GM19240 (cell line): Measurements from ENCODE around the gene MKRN2OS.
"Not testable (repeated sequence)": the region's sequence is repeated elsewhere in the genome, so short reads cannot be mapped to it uniquely, and the experiment has no call there.

Experiments
- DNase-seq: peaks from one replicate; pipeline ENCODE4 v3.0.0; 2011; ENCODE audit warnings: low spot score; ENCODE audit not compliant: insufficient read length

Gene MKRN2OS

DNA sequence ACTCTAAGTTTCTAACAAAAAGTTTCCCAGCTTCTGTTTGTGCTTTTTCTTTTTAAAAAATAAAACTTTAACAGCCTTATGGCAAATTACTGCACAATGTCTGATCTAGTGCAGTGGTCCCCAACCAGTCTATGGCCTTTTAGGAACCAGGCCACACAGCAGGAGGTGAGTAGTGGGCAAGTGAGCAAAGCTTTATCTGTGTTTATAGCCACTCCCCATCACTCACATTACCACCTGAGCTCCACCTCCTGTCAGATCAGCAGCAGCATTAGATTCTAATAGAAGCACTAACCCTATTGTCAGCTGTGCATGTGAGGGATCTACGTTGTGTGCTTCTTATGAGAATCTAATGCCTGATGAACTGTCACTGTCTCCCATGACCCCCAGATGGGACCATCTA lies 17.2 kb upstream of the MKRN2OS start:
- DNase-seq: no peak

DNA sequence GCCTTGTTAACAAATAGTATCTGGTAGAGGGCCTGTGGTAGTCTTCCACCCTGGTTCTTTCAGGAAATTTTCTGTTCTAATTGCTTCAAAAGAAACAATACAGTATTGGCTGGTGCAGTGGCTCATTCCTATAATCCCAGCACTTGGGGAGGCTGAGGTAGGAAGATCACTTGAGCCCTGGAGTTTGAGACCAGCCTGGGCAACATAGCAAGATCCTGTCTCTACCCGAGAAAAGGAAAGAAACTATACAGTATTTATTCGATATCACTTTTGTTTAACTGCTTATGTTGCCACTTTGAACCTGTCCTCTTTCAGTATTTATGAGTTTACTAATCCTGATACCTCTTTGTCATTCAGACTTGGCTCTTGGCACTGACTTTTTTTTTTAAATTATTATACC lies 16.1 kb upstream of the MKRN2OS start:
- no peak for DNase-seq

DNA sequence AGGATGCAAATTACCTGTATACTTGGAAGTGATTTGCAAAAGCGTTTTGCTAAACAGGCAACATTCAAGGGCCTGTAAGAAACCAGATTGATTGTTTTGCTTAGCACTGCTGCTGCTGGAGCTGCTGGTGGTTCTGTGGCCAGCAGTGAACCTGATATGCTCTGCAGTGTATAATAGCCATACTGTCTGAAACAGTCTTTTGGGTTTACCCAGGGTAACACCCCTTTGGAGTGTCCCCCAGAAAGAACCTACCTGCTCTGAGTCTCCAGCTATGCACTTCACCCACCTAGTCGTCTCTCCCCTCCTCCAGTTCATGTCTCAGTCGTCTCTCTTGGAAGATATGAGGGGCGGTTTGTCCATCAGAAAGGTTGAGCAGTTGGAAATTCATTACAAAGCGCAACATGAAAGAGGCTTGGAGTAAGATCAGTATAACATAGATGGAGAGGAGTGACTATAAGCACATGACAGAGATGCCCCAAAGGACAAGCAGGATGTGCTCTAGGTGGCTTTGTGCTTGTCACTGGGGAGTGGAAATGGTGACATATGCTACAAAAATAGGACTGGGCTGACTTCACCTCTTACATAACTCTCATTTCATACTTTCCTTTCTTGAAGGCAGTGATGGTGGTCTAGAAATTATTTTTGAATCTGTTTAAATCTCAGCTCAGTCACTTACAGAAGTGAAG lies 15.3 kb upstream of the MKRN2OS start:
- DNase-seq: peak; percentile 30

DNA sequence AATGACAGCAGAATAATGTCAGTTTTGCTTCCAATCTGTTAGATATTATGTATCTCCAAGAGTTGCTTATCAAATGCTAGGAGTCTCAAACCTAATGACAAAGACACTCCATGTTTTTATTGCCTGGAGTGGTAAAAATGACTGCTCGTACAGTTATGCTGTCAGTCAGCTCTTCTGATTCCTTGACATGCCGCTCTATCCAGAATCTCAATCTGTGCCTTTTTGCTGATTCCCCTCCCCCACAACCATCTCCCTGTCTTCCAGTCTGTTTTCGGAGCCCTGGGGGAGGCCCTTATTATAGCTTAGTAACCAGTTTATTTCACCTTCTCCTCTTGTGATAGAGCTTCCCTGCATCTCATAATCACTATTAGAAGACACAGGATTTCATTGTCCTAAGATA lies 14.2 kb upstream of the MKRN2OS start:
- DNase-seq: no peak

DNA sequence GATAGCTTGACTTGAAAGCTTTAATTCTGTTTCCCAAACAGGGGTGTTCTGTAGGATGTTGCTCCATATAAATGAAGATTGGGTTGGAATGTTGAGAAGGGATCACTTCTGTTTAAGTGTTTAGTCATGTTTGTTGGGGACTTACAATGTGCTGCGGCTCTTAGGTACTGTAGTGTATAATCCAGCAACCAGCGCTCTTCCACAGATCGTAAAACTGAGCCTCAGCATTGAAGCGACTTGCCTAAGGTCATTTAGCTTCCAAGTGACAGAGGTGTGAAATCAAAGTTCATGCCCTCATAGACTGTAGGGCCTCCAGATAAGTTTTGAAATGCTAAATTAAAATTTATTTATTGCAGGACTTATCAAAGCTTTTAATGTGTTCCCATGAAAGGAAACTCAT lies 13.4 kb upstream of the MKRN2OS start:
- no peak for DNase-seq

DNA sequence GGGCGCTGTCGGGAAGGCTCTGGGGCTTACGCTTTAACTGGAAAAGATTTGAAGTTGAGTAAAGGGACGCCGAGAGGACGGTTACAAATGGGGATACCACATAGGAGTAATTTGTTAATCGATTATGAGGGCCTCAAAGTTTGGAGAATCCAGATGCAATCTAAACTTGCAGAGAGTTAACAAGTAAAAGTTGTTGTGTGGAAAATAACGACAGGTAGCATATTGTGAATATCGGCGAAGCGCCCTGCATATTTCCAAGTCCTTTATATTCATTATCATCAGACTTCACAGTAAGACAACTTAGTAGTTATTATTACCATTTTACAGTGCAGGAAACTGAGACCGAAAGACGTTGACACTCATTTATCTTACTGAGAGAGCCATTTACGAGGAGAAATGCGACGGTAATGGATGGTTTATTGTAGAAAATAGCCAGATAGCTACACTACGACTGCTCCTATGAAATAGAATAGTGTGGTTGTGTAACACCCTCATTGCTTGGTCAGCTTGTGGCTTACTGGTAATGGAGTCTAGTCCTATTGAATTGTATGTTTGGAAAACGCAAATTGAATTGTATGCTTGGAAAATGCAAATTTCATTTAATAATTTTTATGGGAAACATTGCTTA lies 12.3 kb upstream of the MKRN2OS start:
- no peak for DNase-seq

DNA sequence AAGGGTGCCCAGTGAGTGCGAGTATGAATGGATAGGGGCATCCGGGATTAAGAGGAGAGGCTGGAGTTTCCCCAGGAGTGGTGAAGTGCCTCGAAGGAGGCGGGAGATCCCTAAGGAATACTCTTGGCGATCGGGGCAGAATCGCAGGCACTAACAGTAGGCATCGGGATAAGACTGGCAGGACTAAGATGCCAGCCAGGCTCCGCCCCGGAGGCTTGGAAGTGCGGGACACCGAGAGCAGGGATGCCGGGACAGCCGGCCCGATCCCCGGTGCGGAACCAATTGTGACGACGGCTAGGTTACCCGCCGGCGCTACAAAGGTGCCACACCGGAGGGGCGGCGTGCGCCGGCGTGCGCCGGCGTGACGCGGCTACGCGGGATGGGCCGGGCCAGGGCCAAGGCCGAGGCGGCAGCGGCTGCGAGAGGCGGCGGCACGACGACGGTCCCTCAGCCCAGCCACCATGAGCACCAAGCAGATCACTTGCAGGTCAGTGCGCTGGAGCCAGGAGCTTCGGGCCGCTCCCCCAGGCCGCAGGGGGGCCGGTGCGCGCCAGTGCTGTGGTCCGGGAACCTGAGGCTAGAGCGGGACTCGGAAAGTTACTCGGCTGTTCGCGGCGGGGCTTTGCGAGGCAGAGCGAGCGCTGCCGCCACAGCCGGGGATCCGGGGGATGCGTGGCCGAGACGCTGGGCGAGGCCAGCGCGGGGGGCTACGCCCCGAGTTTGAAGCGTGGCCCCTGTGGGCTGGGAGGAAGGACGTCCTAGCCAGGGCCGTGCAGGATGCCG lies 11.6 kb upstream of the MKRN2OS start, which contains the start of gene MKRN2:
TSS of gene MKRN2 (plus strand) at position 398 of the 783 bp plus-strand sequence. CDS start at position 462, 64 bp downstream.
- peak; percentile 53 for DNase-seq

DNA sequence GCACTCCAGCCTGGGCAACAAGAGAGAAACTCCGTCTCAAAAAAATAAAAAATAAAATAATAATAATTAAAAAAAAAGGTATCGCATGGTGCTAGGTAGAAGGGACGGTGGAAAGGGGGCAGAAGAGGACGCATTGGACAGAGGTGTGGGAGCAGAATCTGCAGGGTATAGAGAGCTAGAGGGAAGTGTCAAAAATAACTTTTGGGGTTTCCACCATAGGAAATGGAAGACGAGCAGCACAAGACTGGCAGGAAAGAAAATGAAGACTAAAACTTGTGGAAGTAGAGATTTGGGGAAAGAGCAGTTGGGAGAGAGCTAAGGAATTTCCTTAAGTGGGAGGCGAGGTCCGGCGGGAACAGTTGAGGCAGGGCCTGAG lies 11.0 kb upstream of the MKRN2OS start:
- DNase-seq: no peak

DNA sequence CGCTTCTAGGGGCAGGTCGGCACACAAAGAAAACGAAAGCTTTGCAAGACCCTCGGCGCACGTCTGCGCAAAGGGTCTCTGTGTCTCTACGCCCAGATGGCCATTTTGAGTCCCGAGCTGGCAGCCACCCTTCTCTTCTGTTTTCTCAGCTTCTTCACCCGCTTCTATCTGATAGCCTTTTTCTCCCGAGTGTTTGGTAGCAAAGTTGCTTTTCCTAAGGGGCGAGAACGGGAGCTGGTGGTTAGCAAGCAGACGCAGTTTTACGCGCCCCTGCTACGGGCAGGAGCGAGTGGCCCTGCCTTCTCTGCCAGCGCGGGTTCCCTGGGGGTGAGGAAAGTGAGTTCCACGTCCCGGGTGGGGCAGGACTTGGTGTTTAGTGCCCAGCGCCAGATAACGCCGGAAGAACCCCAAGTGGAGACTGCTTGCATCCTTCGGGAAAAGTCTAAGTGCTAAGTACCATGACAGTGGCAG lies 8.7 kb upstream of the MKRN2OS start:
- no peak for DNase-seq

DNA sequence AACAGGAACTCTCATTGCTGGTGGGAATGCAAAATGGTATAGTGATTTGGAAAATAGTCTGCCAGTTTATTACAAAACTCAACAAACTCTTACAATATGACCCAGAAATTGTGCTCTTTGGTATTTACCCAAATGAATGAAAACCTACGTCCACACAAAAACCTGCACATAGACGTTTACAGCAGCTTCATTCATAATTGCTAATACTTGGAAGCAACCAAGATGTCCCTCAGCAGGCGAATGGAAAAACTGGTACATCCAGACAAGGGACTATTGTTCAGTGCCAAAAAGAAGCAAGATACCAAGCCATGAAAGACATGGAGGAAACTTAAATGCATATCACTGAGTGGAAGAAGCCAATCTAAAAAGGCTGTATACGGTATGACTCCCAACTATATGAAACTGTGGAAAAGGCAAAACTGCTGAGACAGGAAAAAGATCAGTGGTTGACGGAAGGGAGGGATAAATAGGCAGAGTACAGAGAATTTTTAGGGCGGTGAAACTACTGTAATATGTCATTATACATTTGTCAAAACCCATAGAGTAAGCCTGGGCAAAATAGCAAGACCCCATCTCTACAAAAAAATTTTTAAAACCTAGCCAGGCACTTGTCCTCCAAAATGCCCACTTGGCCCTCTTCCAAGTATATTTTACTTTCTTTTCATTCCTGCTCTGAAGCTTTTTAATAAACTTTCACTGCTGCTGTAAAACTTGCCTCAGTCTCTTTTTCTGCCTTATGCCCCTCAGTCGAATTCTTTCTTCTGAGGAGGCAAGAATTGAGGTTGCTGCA lies 4.9 kb upstream of the MKRN2OS start:
- DNase-seq: no peak

DNA sequence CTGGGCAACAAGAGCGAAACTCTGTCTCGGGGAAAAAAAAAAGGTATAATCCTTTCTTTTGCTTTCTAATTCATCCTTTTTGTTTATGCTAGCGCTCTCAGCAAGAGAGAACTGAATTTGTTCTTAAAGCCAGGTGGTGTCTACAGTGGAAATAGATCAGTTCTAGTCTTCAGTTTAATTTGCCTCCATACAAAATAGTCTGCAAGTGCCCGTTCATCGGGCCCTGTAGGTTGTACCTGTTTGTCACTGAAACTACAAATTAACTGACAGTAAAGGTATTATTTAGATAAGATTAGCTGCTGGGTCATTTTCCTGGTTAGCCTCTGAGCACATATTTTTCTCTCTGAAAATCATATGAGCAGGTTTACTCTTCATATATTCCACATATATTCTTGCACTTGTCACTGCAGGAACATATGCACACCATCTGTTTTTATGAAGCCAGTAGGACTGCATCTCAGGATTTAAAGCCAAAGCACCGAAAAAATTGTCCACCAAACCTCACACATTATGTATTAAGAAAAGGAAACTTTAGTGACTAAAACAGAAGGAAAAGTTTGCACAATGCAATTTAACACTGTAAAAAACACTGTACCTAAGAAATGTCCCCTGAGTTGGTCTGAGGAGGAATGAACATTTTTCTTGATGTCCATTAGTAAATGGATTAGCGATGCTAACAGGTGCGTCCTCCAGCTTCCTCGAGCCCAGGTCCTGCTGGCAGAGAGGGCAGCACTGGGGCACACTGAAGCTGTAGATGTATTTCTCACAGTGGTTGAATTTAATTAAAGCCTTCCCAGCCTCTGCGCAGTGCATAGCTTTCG lies 437 bp downstream of the MKRN2OS start:
- DNase-seq: no peak

DNA sequence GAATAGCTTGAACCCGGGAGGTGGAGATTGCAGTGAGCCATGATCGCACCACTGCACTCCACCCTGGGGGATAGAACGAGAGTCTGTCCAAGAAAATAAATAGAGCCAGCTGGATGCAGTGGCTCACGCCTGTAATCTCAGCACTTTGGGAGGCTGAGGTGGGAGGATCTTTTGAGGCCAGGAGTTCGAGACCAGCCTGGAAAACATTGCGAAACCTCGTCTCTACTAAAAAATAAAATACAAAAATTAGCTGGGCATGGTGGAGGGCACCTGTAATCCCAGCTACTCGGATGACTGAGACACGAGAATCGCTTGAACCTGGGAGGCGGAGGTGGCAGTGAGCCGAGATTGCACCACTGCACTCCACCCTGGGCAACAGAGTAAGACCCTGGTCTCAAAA lies 1.8 kb downstream of the MKRN2OS start:
- not testable (repeated sequence) for DNase-seq

DNA sequence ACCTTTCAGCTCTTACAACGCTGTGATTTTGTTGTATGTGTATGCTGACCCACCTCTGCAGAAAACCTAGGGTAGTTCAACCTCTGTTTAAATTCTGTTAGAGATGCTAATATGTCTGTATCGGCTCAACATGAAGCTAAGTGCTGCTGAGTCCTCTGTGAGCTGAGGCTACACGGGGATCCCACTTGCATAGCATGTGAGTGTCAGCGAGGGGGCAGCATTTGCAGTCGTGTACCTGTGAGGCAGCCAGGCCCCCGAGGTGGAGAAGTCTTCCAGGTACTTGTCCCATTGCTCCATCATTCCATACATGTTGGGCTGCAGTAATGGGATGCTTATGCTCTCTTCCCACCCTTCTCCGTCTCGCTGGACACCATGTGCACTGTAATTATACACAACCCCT lies 3.7 kb downstream of the MKRN2OS start:
- DNase-seq: no peak

DNA sequence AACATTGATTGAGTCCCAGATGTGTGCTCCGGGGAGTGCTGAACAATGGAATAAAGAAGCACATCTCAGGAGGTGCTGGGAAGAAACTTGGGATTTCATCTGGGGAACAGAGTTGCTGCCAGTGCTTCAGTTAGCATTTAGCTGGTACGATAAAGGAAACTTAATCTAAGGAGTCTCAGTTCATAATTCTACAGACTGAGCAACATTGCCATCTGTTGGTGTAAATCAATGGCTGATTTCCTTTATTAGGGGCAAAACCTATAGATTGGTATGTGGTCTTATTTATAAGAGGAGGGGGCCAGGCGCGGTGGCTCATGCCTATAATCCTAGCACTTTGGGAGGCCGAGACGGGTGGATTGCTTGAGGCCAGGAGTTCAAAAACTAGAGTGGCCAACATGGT lies 8.9 kb downstream of the MKRN2OS start:
- DNase-seq: no peak

DNA sequence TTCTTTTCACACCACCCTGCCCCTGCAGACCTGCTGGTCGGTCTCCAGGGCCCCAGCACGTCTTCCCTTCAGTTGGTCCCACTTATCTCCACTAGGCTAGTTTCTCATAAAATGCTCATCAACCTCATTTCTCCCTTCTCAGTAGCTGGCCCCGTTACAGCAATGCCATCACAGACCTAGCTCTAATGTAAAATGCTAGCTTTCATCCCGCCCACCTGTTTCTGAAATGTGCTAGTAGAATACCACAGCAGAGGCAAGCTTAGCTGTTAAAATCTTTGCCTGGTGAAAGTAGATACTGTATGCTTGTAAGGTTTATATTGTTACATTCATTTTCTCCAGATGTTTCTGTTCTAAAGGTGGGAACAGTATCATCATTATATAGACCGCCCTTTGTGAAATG lies 13.1 kb downstream of the MKRN2OS start:
- DNase-seq: no peak

DNA sequence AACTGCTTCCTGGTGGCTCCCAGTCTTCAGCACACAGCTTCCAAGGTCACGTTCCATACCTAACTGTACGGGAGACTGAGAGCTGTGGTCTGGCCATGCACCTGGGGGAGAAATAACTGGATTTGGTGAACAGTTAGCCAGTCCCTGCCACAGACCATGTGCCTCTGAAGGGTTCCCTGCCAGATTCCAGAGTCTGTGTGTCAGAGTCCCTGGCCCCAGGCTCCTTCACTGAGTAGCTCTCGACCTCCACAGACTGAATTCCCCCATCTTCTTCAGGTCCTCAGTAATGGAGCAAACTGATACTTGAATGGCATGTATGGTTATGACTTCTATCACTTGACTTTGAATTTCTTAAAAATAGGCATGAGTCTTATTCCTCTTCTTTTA lies 17.5 kb downstream of the MKRN2OS start:
- DNase-seq: no peak

DNA sequence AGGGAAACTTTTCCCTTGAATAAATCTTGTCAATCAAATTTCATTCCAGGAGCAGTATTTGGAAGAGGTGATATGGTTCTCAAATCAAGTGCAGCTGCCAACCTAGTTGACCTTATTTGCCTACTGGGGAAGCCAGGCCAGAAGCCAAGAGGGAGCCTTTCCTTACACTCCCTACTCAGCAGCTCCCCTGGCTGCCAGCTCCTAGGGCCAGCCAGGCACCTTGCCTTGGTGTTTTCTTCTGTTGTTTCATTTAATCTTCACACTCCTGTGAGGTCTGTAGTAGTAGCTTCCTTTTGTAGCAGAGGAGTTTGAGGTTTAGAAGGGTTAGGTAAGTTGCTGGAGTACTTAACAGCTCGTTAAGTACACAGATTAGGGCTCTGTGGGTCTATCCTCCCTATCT lies 22.6 kb downstream of the MKRN2OS start:
- no peak for DNase-seq

DNA sequence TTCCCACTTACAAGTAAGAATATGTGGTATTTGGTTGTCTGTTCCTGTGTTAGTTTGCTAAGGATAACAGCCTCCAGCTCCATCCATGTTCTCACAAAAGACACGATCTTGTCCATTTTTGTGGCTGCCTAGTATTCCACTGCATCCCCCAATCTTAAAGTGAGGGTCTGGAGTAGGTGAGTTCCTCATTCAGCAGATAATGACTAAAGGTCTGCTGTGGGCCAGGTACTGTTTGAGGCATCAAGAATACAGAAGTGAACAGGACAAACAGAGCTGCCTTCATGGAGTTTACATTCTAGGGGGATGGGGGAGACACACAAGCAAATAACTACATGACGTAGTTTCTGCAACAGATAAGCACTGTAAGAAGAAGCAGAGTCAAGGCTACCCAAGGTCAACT lies 24.3 kb downstream of the MKRN2OS start:
- DNase-seq: no peak

DNA sequence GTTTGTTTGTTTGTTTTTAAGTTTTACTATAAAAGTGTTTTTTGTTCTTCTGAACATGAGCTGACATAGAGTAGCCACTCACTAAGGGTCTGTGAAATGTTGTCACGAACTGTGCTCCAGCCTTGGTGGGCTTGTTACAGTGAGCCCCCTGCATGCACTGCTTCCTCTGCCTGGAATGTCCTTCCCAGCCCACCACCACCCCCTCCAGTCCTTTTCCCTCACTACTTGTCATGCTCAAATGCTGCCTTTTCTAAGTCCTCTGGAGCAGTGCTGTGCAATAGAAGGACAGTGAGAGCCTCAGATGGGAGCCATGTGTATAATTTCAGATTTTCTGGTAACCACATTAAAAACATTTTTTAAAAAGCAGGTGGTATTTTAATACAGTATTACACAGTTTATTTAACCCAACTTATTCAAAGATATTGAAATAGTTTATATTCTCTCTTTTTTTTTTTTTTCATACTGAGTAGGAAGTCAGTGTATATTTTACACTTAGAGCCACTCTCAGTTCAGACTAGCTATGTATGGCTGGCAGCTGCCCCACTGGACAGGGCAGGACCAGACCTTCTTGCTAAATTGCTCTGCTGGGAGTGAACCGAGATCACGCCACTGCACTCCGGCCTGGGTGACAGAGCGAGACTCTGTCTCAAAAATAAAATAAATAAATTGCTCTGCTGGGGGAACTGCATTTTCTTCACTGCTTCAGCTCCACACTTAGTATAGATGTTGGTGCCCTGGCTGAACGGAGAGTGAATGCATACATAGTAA lies 26.9 kb downstream of the MKRN2OS start:
- no peak for DNase-seq

DNA sequence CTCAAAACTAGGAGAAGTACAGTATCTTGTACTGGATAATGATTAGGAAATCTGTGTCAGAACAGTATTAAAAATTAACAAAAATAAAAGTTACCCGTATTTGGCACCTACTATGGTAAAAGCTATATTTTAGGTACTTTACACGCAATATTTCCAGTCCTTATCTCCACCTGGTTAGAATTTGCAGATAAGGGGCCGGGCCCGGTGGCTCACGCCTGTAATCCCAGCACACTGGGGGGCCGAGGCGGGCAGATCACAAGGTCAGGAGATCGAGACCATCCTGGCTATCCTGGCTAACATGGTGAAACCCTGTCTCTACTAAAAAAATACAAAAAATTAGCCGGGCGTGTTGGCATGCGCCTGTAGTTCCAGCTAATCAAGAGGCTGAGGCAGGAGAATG lies 28.4 kb downstream of the MKRN2OS start:
- DNase-seq: no peak
